ENCODE measurements around the gene HLA-DOB.
A peak's percentile ranks its signal among the peaks of the same experiment; 100 is the strongest.

HLA-DOB gene

GRCh38 chr6:32816746-32817204 is at the start of gene HLA-DOB:
HLA-DOB (minus strand) TSS chr6:32817002; CDS start chr6:32816951, 51 bp downstream.
- DNase-seq, result no peak

- DNase-seq, result no peak
Measured at GRCh38 chr6:32865724-32866443, 49.1 kb upstream of the HLA-DOB start.

- DNase-seq, result no peak
Measured at GRCh38 chr6:32862725-32863124, 45.9 kb upstream of the HLA-DOB start.

- DNase-seq, result no peak
Measured at GRCh38 chr6:32860674-32861073, 43.9 kb upstream of the HLA-DOB start.

- no peak for DNase-seq
Measured at GRCh38 chr6:32858194-32858593, 41.4 kb upstream of the HLA-DOB start.

- DNase-seq, result no peak
Measured at GRCh38 chr6:32857156-32857891, 40.5 kb upstream of the HLA-DOB start.

- no peak for DNase-seq
Measured at GRCh38 chr6:32855467-32856174, 38.8 kb upstream of the HLA-DOB start.

- peak in 26 of 56 donors; percentile 18 to 72 (median 48) for DNase-seq
Measured at GRCh38 chr6:32854376-32855178, 37.8 kb upstream of the HLA-DOB start.

GRCh38 chr6:32853541-32854375 is 37.0 kb upstream of the HLA-DOB start, which contains the start of the genes PSMB9 and TAP1:
PSMB9 (plus strand) TSS chr6:32854192; CDS start chr6:32854230, 38 bp downstream.
TAP1 (minus strand) TSS chr6:32853704; CDS start chr6:32853636, 68 bp downstream.
- DNase-seq, result peak; percentile 63 to 99 (median 94)

GRCh38 chr6:32852844-32853540 is 36.2 kb upstream of the HLA-DOB start:
- peak in 35 of 56 donors; percentile 24 to 77 (median 58) for DNase-seq

GRCh38 chr6:32852018-32852843 is 35.4 kb upstream of the HLA-DOB start:
- peak in 6 of 56 donors; percentile 18 to 42 (median 25) for DNase-seq

- no peak for DNase-seq
Measured at GRCh38 chr6:32851025-32851424, 34.2 kb upstream of the HLA-DOB start.

GRCh38 chr6:32849126-32849525 is 32.3 kb upstream of the HLA-DOB start:
- DNase-seq, result no peak

- no peak for DNase-seq
Measured at GRCh38 chr6:32847795-32848194, 31.0 kb upstream of the HLA-DOB start.

- DNase-seq, result no peak
Measured at GRCh38 chr6:32847004-32847403, 30.2 kb upstream of the HLA-DOB start.

- peak in 4 of 56 donors; percentile 0 to 11 (median 8) for DNase-seq
Measured at GRCh38 chr6:32845384-32845884, 28.6 kb upstream of the HLA-DOB start.

GRCh38 chr6:32844839-32845383 is 28.1 kb upstream of the HLA-DOB start:
- no peak for DNase-seq

Data from nucleus accumbens (tissue), 56 donors.